Lower lobe of right lung (tissue), 2 donors: ENCODE data around the gene CDKAL1. TPM values are rescaled to one million over a fixed set of nuclear protein-coding genes. Genes with fewer than 3 reads are reported as not detected.

ENCODE experiments used
- ATAC-seq, 2 donors: fragments of 200-7000 bp; cut with Tn5 transposase; one replicate each; pipeline ENCODE4 v1.9.1; 2020 to 2022; ENCODE audit warnings: mild to moderate bottlenecking in 2 of 2, moderate library complexity in 2 of 2
- DNase-seq: peaks from one replicate; pipeline ENCODE4 v3.0.0-alpha.2; 2020
- H3K27ac ChIP-seq: fragments of 200-600 bp; one replicate; pipeline ENCODE4 v1.8.0; 2022
- H3K27me3 ChIP-seq: fragments of 200-600 bp; one replicate; pipeline ENCODE4 v1.8.0; 2022; ENCODE audit warnings: low read depth
- H3K36me3 ChIP-seq: fragments of 200-600 bp; one replicate; pipeline ENCODE4 v1.8.0; 2022; ENCODE audit warnings: mild to moderate bottlenecking
- H3K4me1 ChIP-seq: fragments of 200-600 bp; one replicate; pipeline ENCODE4 v1.8.0; 2022
- H3K4me3 ChIP-seq: fragments of 200-600 bp; one replicate; pipeline ENCODE4 v1.8.0; 2022; ENCODE audit warnings: mild to moderate bottlenecking
- H3K9me3 ChIP-seq: fragments of 200-600 bp; one replicate; pipeline ENCODE4 v1.8.0; 2022
- CTCF ChIP-seq: fragments of 200-600 bp; IDR thresholded peaks from one replicate; pipeline ENCODE4 v1.8.0; 2022; ENCODE audit warnings: antibody characterized with exemption, mild to moderate bottlenecking
- intact Hi-C: fragments of 100-400 bp; cut with DNase I; formaldehyde crosslinking; loops from one replicate; pipeline ENCODE4 v1.11.0; 2022
- total RNA-seq: library from RNA; stranded (reverse); fragmentation: NEBNext Ultra II Directional; extraction: Animal tissue kit (Norgen Biotek cat#: 25700); gene quantifications from one replicate; pipeline ENCODE4 v1.2.1, GENCODE V29; 2021
- donor health status: DM: no; HTN: yes; CAD: no; lungs with severe emphysema.

Gene CDKAL1
- total RNA-seq, 1 donor from 2014 or later = 16.0 TPM

GRCh38 chr6:21024616-21025015 lies 490.4 kb downstream of the CDKAL1 start:
- no peak for TF ChIP-seq CTCF
- H3K4me1 ChIP-seq = no peaks in the 10 kb centered on the region
- no peak for DNase-seq
- H3K36me3 ChIP-seq = no peaks in the 10 kb centered on the region
- no peak for ATAC-seq
- H3K9me3 ChIP-seq = no peaks in the 10 kb centered on the region
- intact Hi-C loops = no loop called here
- H3K27ac ChIP-seq = no peak overlapping the region
- no peaks in the 10 kb centered on the region for H3K27me3 ChIP-seq
- no peak overlapping the region for H3K4me3 ChIP-seq

- Histone ChIP-seq H3K4me1 (no peaks in the 10 kb centered on the region), H3K36me3 (no peaks in the 10 kb centered on the region), H3K4me3 (no peak overlapping the region), H3K27me3 (no peaks in the 10 kb centered on the region), H3K9me3 (no peaks in the 10 kb centered on the region), H3K27ac (no peak overlapping the region)
- no peak for TF ChIP-seq CTCF
- DNase-seq (no peak), ATAC-seq (no peak)
- intact Hi-C loops = no loop called here
Measured at GRCh38 chr6:21026576-21027273, 492.5 kb downstream of the CDKAL1 start.

- H3K27me3 ChIP-seq = no peaks in the 10 kb centered on the region
- no peaks in the 10 kb centered on the region for H3K36me3 ChIP-seq
- TF ChIP-seq CTCF = no peak
- no peak overlapping the region for H3K27ac ChIP-seq
- ATAC-seq = no peak
- DNase-seq = no peak
- H3K4me1 ChIP-seq = no peaks in the 10 kb centered on the region
- intact Hi-C loops = no loop called here
- no peaks in the 10 kb centered on the region for H3K9me3 ChIP-seq
- no peak overlapping the region for H3K4me3 ChIP-seq
Measured at GRCh38 chr6:21027507-21027906, 493.2 kb downstream of the CDKAL1 start.

- no peaks in the 10 kb centered on the region for H3K4me1 ChIP-seq
- no peaks in the 10 kb centered on the region for H3K27me3 ChIP-seq
- ATAC-seq (no peak), DNase-seq (no peak)
- no peaks in the 10 kb centered on the region for H3K9me3 ChIP-seq
- no peaks in the 10 kb centered on the region for H3K36me3 ChIP-seq
- no peak overlapping the region for H3K4me3 ChIP-seq
- H3K27ac ChIP-seq = no peak overlapping the region
- no peak for TF ChIP-seq CTCF
- intact Hi-C loops = no loop called here
Measured at GRCh38 chr6:21031182-21031581, 496.9 kb downstream of the CDKAL1 start.

GRCh38 chr6:21033084-21033483 lies 498.8 kb downstream of the CDKAL1 start:
- Histone ChIP-seq H3K4me1 (no peaks in the 10 kb centered on the region), H3K27ac (no peak overlapping the region), H3K27me3 (no peaks in the 10 kb centered on the region), H3K4me3 (no peak overlapping the region), H3K9me3 (no peaks in the 10 kb centered on the region), H3K36me3 (no peaks in the 10 kb centered on the region)
- DNase-seq (no peak), ATAC-seq (no peak)
- intact Hi-C loops = no loop called here
- TF ChIP-seq CTCF = no peak
